ENCODE results near the gene ATOH8.

ATOH8 gene

GRCh38 chr2:85736456-85737355 lies 17.1 kb upstream of the ATOH8 start:
- no peak for DNase-seq (ENCODE audit: low read depth, low spot score)

GRCh38 chr2:85737481-85737880 lies 16.3 kb upstream of the ATOH8 start:
- DNase-seq (ENCODE audit: low read depth, low spot score), result no peak

GRCh38 chr2:85737961-85738360 lies 15.8 kb upstream of the ATOH8 start:
- no peak for DNase-seq (ENCODE audit: low read depth, low spot score)

- DNase-seq (ENCODE audit: low read depth, low spot score), result no peak
Measured at GRCh38 chr2:85740193-85740592, 13.6 kb upstream of the ATOH8 start.

GRCh38 chr2:85741211-85741832 lies 12.5 kb upstream of the ATOH8 start:
- DNase-seq (ENCODE audit: low read depth, low spot score), result no peak

GRCh38 chr2:85741833-85742455 lies 11.8 kb upstream of the ATOH8 start:
- no peak for DNase-seq (ENCODE audit: low read depth, low spot score)

GRCh38 chr2:85743304-85743978 lies 10.3 kb upstream of the ATOH8 start:
- no peak for DNase-seq (ENCODE audit: low read depth, low spot score)

- DNase-seq (ENCODE audit: low read depth, low spot score), result no peak
Measured at GRCh38 chr2:85744055-85744454, 9.7 kb upstream of the ATOH8 start.

GRCh38 chr2:85744741-85745601 lies 8.8 kb upstream of the ATOH8 start:
- DNase-seq (ENCODE audit: low read depth, low spot score), result no peak

- no peak for DNase-seq (ENCODE audit: low read depth, low spot score)
Measured at GRCh38 chr2:85745619-85746018, 8.2 kb upstream of the ATOH8 start.

- DNase-seq (ENCODE audit: low read depth, low spot score), result no peak
Measured at GRCh38 chr2:85746321-85747004, 7.3 kb upstream of the ATOH8 start.

GRCh38 chr2:85747441-85747840 lies 6.3 kb upstream of the ATOH8 start:
- no peak for DNase-seq (ENCODE audit: low read depth, low spot score)

- no peak for DNase-seq (ENCODE audit: low read depth, low spot score)
Measured at GRCh38 chr2:85748039-85748734, 5.6 kb upstream of the ATOH8 start.

- DNase-seq (ENCODE audit: low read depth, low spot score), result no peak
Measured at GRCh38 chr2:85748985-85749875, 4.6 kb upstream of the ATOH8 start.

- no peak for DNase-seq (ENCODE audit: low read depth, low spot score)
Measured at GRCh38 chr2:85750587-85751575, 2.9 kb upstream of the ATOH8 start.

- DNase-seq (ENCODE audit: low read depth, low spot score), result no peak
Measured at GRCh38 chr2:85751627-85752026, 2.2 kb upstream of the ATOH8 start.

GRCh38 chr2:85753035-85753524 lies 711 bp upstream of the ATOH8 start:
- no peak for DNase-seq (ENCODE audit: low read depth, low spot score)
